GM12875 (cell line): ENCODE measurements around the gene SRMS.

Experiments used
- H3K4me3 ChIP-seq: one replicate; pipeline ENCODE4 v1.5.1; 2011; ENCODE audit warnings: low read depth, low read length, control low read depth
- TF ChIP-seq, protein P1 (sequence below): IDR thresholded peaks from 2 replicates; pipeline ENCODE4 v1.5.1; 2011; ENCODE audit warnings: low read depth, mild to moderate bottlenecking, control low read depth, inconsistent platforms, low read length, moderate library complexity, borderline replicate concordance; ENCODE audit not compliant: insufficient read depth

Gene SRMS

DNA sequence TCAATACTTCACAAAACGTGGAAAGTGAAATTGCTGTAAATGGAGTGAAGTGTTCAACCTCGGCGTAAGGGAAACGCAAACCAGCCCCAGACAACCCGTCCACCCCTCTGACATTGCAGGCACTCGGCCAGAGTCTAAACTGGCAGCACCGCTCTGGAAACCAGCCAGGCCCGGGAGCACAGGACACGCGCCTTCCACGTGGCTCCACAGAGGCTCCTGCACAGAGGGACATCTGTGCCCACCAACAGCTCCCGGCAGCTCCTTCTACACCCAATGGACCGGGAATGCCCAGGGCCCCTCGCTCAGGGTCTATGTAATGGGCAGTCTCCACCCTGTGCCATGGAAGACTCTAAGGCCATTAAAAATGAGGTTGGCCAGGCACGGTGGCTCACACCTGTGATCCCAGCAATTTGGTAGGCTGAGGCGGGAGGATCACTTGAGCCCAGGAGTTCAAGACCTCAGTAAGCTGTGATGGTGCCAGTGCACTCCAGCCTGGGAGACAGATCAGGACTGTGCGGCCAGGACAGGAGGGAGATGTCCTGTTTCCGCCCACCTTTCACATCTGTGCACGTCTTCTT, 29.9 kb upstream of the SRMS start:
- TF ChIP-seq, protein P1, sequence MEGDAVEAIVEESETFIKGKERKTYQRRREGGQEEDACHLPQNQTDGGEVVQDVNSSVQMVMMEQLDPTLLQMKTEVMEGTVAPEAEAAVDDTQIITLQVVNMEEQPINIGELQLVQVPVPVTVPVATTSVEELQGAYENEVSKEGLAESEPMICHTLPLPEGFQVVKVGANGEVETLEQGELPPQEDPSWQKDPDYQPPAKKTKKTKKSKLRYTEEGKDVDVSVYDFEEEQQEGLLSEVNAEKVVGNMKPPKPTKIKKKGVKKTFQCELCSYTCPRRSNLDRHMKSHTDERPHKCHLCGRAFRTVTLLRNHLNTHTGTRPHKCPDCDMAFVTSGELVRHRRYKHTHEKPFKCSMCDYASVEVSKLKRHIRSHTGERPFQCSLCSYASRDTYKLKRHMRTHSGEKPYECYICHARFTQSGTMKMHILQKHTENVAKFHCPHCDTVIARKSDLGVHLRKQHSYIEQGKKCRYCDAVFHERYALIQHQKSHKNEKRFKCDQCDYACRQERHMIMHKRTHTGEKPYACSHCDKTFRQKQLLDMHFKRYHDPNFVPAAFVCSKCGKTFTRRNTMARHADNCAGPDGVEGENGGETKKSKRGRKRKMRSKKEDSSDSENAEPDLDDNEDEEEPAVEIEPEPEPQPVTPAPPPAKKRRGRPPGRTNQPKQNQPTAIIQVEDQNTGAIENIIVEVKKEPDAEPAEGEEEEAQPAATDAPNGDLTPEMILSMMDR: no peak
- no peak overlapping the region for H3K4me3 ChIP-seq

GRCh38 chr20:63576311-63576710, 28.8 kb upstream of the SRMS start:
- TF ChIP-seq, protein P1: no peak
- H3K4me3 ChIP-seq: no peak overlapping the region

GRCh38 chr20:63574829-63575743, 27.5 kb upstream of the SRMS start:
- TF ChIP-seq, protein P1: no peak

DNA sequence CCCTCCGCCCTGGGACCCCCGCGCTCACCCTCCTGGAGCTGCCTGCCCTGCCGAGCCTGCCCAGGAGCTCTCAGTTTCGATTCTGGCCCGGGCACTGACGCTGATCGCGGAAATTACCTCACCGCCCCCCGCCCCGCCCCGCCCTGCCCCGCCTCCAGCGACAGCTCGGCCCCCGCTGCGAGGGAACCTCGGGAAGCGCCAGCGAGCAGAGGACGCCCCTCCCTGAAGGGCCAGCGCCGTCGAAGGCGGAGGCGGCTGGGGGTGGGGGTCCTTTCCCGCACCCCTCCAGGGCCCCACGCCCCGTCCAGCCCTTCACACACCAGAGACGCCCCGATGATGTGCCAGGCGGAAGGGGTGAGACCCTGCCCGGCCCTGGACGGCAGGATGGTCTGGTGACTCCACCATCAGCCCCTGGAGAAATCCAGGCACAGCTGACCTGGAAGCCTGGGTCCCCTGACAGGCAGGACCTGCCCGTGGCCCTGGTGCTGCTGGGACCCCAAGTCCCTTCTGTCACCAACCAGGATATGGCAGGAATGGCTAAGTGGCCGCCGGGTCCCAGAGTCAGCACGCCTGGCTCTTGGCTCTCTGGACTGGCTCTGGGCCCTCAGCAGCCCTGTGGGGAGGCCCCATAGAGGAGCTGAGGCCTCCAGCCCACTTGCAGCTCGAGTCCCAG, 26.7 kb upstream of the SRMS start, which contains the start of gene HELZ2:
TSS of gene HELZ2 (minus strand) at position 84 of the 673 bp plus-strand sequence. CDS start 1,854 bp downstream, outside the sequence.
- TF ChIP-seq, protein P1: no peak
- peak within 1 kb of the TSS; percentile 66 for H3K4me3 ChIP-seq

More at GRCh38 chr20:63574829-63575743, 27.5 kb upstream of the SRMS start:
- no peak overlapping the region for H3K4me3 ChIP-seq

DNA sequence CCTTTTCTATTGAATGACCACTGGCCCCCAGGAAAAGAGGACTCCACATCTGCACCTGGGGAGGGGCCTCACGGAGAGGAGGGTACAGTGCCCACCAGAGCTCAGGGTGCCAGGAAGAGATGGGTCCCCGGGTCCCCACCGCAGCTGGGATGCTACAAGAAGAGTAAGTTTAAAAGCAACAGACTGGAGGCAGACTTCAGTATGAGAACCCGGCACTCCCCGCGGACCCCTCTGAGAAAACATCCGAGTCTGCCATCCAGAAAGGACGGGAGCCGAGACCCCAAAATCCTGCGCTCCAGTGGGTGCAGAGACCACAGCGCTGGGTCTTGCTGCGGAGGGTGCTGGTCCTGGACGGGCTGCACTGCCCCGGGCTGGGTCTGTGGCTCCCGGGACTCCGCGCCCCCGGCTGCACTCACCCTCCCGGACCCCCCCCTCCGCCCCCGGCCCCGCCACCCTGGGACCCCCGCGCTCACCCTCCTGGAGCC, 26.1 kb upstream of the SRMS start:
- H3K4me3 ChIP-seq: peak overlapping the region; percentile 66
- TF ChIP-seq, protein P1: no peak

GRCh38 chr20:63572788-63573646, 25.5 kb upstream of the SRMS start:
- H3K4me3 ChIP-seq: peak overlapping the region; percentile 66

More at GRCh38 chr20:63572788-63573646, 25.5 kb upstream of the SRMS start:
- TF ChIP-seq, protein P1: peak; percentile 15; the same call in 1 of the 2 replicates
